GM12864 (cell line): ENCODE results near the gene ZMYND10.

Experiments
- DNase-seq: peaks from one replicate; pipeline ENCODE4 v3.0.0-alpha.2; 2011; ENCODE audit warnings: low read depth
- H3K4me3 ChIP-seq: 2 replicates; pipeline ENCODE4 v1.5.1; 2011; ENCODE audit warnings: mild to moderate bottlenecking, low read depth, low read length, control low read depth
- TF ChIP-seq, protein P1 (sequence below): IDR thresholded peaks from 2 replicates; pipeline ENCODE4 v1.5.1; 2011; ENCODE audit warnings: low read depth, mild to moderate bottlenecking, moderate library complexity, low read length, control low read depth, inconsistent platforms; ENCODE audit errors: missing control alignments

The ZMYND10 gene

GRCh38 chr3:50345586-50346234 lies at the start of gene ZMYND10:
ZMYND10 (minus strand) TSS chr3:50345732; CDS start chr3:50345579, 153 bp downstream.
- no peak for DNase-seq
- TF ChIP-seq, protein P1, sequence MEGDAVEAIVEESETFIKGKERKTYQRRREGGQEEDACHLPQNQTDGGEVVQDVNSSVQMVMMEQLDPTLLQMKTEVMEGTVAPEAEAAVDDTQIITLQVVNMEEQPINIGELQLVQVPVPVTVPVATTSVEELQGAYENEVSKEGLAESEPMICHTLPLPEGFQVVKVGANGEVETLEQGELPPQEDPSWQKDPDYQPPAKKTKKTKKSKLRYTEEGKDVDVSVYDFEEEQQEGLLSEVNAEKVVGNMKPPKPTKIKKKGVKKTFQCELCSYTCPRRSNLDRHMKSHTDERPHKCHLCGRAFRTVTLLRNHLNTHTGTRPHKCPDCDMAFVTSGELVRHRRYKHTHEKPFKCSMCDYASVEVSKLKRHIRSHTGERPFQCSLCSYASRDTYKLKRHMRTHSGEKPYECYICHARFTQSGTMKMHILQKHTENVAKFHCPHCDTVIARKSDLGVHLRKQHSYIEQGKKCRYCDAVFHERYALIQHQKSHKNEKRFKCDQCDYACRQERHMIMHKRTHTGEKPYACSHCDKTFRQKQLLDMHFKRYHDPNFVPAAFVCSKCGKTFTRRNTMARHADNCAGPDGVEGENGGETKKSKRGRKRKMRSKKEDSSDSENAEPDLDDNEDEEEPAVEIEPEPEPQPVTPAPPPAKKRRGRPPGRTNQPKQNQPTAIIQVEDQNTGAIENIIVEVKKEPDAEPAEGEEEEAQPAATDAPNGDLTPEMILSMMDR: no peak
- H3K4me3 ChIP-seq: no peak within 1 kb of the TSS; the same call in 1 of the 2 replicates

GRCh38 chr3:50393061-50393460 lies 47.5 kb upstream of the ZMYND10 start:
- no peak for DNase-seq
- TF ChIP-seq, protein P1: no peak
- no peak overlapping the region for H3K4me3 ChIP-seq

- TF ChIP-seq, protein P1: no peak
- DNase-seq: no peak
Observed at GRCh38 chr3:50392101-50392715, 46.7 kb upstream of the ZMYND10 start.

GRCh38 chr3:50390508-50391224 lies 45.1 kb upstream of the ZMYND10 start:
- no peak for DNase-seq
- no peak overlapping the region for H3K4me3 ChIP-seq
- TF ChIP-seq, protein P1: no peak

More at GRCh38 chr3:50392101-50392715, 46.7 kb upstream of the ZMYND10 start:
- no peak overlapping the region for H3K4me3 ChIP-seq

DNA sequence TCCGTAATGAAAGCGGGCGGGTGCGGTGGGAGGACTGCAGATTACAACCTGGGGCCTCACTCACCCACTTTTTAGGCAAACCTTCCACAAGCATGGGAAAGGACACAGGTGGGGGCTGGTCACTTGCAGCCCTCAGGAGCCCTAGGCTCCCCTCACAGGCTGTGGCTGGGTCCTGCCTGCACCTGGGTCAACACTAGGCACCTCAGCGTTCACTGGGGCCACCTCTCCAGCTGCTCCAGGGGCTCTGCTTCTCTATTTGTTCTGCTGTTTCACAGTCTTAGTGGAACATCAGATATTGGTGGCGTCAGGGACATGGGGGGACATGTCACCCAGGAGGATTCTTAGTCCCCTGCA lies 43.9 kb upstream of the ZMYND10 start:
- H3K4me3 ChIP-seq: no peak overlapping the region
- DNase-seq: no peak
- TF ChIP-seq, protein P1: no peak

DNA sequence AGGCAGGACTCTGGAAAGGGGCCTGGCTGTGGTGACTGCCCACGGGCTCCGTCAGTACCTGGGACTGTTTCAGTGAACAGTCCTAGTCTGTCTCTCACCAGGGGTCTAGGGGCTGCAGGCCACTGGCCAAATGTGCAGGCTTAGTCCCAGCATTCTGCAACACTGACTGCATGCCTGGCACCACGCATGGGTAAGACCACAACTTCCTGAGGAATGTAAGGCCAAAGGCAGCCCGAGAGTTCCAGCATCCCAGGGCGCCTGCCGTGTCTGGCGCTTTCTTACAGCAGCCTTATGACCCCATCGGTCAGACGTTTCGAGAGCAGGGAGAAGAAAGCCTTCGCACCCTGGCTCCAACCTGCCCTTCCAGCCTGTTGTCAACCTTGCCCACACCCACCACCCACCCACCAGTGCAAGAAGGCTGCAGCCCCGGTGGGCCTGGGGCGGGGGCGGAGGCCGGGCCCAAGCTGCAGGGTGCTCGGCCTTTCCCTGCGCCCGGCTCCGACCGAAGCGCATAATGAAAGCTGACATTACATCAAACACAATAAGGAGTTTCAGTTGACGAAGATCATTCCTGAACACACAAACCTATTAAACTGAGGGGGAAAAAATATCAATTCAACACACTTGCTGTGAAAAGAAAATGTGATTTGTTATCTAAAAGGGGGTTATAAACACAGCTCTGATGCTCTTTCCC lies 43.3 kb upstream of the ZMYND10 start:
- TF ChIP-seq, protein P1: no peak
- DNase-seq: no peak
- H3K4me3 ChIP-seq: no peak overlapping the region
